ENCODE measurements around the gene TRABD2B. TPM values are rescaled to one million over a fixed set of nuclear protein-coding genes. Genes with fewer than 3 reads are reported as not detected.

The TRABD2B gene
- total RNA-seq, 2 experiments from 2014 or later = not detected

DNA sequence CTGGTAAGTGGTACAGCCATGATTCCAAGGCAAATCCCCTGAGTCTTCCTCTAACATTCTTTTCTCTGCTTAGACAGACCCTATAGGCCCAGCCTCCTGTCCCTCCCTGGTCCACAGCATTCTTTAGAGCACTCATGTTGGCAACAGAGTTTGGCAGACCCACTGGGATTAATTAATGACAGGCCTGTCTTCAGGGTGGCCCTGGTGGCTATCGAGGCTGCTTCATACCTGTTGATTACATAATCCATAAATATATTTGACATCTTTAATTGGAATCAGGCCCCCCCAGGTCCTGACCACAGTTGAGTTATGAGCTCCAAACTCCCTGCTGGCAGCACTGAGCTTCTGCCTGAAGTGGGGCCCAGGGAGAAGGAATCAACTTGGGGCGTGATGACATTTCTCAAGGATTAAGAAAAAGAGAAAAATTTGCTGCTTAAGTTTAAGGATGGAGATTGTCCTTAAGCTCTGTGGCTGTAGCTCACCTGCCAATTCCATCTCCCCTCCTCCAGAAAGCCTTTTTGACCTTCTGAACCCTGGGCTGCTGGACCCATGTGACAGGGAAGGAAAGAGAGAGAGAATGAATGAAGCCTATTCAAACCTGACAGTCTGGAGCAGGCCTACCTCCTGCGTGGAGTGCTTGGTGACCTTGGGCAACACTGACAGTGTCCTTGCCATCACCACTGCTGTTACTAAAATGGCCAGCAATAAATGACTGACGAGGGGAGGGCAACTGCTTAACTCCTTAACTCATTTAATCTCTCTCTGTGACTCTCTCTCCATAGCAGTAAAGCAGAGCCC is 156.6 kb downstream of the TRABD2B start:
- CTCF ChIA-PET = no interaction called here
- POLR2A ChIA-PET = no interaction called here

DNA sequence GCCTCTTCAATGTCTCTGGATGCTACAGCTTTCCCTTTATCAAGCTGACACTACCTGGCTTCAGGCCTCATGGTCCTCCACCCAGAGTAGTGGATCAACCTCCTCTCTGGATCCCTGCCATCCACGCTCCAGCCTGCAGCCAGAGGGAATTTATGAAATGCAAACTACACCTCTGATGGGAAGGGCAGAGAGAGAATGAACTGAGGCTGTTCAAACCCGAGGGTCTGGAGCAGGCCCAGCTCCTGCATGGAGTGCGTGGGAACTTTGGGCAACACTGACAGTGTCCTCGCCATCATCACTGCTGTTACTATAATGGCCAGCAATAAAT is 157.8 kb downstream of the TRABD2B start:
- POLR2A ChIA-PET = no interaction called here
- CTCF ChIA-PET = no interaction called here

- ChIA-PET CTCF (no interaction called here), POLR2A (no interaction called here)
Observed at GRCh38 chr1:47838562-47839432, 158.4 kb downstream of the TRABD2B start.

DNA sequence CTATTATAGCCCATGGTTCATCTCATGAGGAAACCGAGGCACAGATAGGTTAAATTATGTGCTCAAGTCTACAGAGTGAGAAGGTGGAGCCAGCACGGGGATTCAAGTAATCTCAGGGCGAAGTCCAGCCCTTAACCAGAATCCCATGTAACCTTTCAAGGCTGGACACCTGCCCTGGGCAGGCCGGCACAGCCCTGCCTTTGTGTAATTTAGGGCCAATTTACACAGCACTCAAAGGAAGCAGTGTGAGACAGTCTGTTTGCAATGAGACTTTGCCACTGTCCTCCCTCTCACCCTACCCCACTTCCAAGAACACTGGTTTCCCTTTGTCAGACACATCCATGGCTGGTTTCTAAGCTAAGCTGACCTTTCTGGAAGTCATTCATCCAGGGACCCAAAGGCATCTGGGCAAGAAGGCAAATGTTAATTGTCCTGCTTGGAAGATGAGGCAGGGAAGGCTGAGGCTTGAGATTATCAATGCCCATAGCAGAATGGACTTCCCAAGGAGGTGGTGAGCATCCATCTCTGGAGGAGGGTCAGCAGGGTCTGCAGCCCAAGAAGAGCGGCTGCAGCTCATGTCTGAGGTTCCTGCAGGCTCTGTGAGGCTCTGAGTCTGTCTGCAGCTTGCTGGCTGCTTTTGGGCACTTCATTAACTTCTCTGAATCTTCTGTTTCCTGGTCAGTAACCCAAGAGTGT is 159.2 kb downstream of the TRABD2B start:
- ChIA-PET POLR2A (no interaction called here), CTCF (no interaction called here)

DNA sequence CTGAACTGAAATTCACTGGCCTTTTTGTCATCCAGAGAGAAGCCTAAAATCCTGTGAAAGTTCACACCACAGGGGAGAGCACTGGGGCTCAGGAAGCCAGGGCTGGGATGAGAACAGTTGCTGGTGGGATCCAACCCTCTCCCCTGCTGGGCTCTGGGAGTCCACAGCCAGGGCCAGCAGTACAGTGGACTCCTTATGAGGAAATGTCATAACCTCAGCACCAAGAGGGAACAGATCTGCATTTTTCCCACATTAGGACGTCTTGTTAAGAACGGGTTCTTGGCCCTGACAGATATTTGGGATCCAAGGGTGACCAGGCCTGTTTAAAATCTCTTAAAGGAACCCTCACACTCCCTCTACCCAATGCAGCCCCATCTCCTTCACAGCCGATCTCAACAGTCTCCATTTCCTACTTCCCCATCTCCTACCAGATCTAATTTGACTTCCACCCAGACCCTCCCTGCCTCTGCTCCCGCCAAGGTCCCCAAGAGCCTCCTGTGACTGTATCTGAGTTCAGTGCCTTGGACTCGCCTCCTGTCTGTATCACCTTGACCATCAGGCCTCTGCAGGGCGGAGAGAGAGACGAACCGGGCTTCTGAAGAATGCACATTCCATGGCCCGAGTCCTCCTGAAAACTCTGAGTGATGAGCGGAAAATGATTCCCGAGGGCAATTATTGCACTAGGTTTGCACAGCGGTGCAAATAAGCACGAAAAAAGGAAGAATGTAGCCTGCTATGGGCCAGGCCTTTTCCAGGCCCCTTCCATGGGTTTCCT is 159.9 kb downstream of the TRABD2B start:
- POLR2A ChIA-PET = no interaction called here
- CTCF ChIA-PET = no interaction called here

DNA sequence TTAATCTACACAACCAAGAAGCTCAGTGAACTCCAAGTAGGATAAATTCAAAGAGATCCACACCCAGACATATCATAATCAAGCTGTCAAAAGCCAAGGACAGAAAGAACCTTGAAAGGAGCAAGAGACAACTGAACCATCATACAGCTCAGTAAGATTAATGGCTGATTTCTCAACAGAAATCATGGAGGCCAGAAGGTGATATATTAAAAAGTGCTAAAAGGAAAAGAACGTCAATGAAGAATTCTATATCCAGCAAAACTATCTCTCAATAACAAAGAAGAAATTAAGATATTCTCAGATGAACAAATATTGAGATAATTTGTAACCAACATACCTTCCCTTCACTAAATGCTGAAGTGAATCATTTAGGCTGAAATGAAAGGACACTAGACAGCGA is 161.8 kb downstream of the TRABD2B start:
- CTCF ChIA-PET = no interaction called here
- POLR2A ChIA-PET = no interaction called here

DNA sequence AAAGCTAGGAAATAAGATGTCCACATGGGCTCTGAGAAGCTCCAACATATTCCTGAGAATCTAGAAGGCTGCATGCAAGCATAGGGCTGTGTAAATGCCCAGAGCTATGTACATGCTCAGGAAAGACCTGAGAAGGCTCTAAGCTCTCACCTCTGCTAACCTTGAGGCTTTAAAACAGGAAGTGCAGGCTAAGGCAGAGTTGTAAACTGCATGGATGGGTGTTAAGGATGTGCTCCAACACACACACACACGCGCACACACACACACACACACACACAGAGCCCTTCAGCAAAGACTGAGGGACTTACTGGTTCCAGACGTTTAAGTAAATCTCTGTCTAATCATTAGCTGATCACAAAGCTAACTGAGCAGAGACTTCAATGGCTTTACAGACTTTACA is 162.9 kb downstream of the TRABD2B start:
- ChIA-PET CTCF (no interaction called here), POLR2A (no interaction called here)

DNA sequence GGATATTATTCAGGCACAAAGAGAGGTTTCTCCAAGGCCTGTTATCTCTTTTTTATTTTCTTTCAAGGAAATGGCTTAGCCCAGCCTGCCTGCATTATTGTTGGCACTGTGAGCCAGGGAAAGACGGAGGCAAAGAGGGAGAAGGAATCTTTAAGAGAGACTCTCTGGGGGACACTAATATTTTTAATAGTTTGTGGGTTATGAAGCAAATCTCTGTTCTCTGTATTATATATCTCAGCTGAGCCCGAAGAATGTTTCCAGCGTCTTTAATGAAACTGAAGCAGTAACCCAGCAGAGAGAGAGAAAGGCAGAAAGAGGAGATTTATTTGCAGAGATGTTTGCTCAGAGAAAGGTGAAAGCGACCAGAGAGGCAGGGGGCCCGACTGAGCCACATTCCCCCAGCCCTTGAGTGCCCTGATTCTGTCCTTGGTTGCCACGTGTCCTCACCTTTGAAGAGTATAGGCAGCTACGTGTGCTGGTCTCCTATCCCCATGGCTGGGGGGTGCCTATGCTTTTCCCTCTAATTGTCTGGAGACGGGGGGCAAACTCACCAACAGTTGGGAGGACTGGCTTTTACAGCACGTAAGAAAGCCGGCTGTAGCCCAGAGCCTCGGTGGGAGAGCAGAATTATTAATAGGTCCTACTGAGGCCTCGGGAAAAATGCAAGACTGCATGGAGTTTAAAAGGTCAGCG is 166.4 kb downstream of the TRABD2B start:
- ChIA-PET POLR2A (no interaction called here), CTCF (no interaction called here)

- ChIA-PET CTCF (no interaction called here), POLR2A (no interaction called here)
Observed at GRCh38 chr1:47830021-47830420, 167.2 kb downstream of the TRABD2B start.

GRCh38 chr1:47828978-47829377 is 168.2 kb downstream of the TRABD2B start:
- CTCF ChIA-PET = no interaction called here
- POLR2A ChIA-PET = no interaction called here

- ChIA-PET POLR2A (no interaction called here), CTCF (no interaction called here)
Observed at GRCh38 chr1:47827109-47827508, 170.1 kb downstream of the TRABD2B start.

GRCh38 chr1:47824716-47825115 is 172.5 kb downstream of the TRABD2B start:
- POLR2A ChIA-PET = no interaction called here
- CTCF ChIA-PET = no interaction called here

DNA sequence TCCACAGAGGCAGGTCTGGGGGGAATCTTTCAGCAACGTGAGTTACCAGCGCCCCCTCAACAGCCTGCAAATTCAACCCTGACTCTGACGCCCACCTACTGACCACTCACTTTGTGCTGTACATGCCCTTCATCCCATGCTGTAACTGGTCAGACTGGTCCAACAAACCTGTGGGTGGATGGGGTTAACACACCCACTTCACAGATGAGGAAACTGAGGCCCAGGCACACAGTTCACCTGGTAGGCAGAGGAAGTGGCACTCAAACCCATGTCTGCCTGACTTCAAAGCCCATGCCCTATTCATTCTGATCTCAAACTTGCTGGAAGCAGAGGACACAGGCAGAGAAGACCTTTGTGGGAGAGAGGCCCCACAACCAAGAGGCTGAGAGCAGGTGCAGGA is 172.9 kb downstream of the TRABD2B start:
- ChIA-PET CTCF (no interaction called here), POLR2A (no interaction called here)

- POLR2A ChIA-PET = no interaction called here
- CTCF ChIA-PET = no interaction called here
Observed at GRCh38 chr1:47823040-47823808, 174.0 kb downstream of the TRABD2B start.

DNA sequence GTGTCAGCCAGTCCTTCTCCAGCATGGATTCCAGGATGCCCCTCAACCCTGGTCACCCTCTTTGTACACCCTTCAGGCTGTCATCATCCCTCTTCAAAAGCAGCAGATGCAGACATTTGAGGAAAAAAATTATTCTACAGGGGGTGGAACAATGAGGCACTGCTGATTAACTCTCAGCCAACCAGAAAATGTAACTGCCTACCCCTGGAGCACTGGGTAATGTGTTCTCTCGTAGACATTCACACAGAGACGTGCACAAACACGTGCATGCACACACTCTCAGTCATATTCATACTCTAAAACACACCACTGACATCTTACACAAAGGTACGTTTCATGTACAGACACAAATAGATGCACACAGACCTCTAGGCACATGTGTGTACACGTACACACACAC is 175.4 kb downstream of the TRABD2B start:
- ChIA-PET CTCF (no interaction called here), POLR2A (no interaction called here)

- POLR2A ChIA-PET = no interaction called here
Observed at GRCh38 chr1:47819574-47819888, 177.7 kb downstream of the TRABD2B start.

DNA sequence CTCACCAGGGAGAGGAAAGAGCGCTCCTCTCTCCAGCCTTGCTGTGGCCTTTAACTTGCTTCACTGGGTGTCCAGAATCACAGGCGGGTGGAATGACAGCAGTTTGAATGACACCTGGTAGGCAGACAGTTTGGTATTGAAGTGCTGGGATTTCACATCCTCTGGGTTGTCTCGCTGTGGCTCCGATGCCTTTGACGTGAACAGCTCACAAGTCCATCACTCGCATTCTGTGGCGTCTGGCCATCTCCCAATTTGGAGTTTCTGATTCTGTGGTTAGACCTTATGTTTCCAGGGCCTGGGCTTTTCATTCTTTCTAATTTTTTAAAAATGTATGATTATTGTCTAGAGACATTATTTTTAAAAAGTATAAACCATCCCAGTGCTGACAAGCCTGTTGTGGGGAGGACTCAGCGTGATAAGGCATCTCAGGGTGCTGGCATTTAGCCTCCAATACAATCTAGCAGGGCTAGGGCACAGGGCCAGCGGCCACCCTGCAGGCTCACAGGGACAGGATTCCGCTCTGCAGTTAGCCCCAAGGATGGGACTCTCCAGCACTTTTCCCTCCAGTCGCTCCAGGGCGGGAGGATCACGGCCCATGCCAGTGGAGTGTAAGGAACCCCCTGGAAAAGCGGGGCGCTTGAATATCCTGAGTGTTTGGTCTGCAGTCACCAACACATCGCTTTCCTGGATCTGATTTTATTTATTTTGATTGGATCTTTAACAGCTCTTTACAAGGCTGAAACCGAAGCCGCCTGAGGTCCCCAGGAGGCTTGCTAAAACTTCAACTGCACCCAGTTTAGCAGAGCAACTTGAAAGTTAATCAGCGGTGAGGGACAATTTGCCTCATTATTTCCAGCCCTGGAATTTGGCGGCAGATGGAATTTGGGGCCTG is 178.3 kb downstream of the TRABD2B start:
- POLR2A ChIA-PET = no interaction called here

More at GRCh38 chr1:47819574-47819888, 177.7 kb downstream of the TRABD2B start:
- CTCF ChIA-PET = no interaction called here

GRCh38 chr1:47817861-47818260 is 179.3 kb downstream of the TRABD2B start:
- ChIA-PET CTCF (no interaction called here), POLR2A (no interaction called here)

More for the DNA sequence above, 178.3 kb downstream of the TRABD2B start:
- CTCF ChIA-PET = no interaction called here

All from activated CD8-positive, alpha-beta memory T cell treated with anti-CD3 and anti-CD28 coated beads for 36 hours (primary cell).